Nephron progenitor cell (in vitro differentiated cells): ENCODE measurements around the gene DNAJC24.

Experiments used
- DNase-seq: peaks from one replicate; pipeline ENCODE4 v3.0.0; 2021
- H3K27ac Mint-ChIP-seq: 2 replicates; pipeline ENCODE4 v1.8.0; 2021; ENCODE audit warnings: mild to moderate bottlenecking, moderate library complexity, mixed read lengths
- H3K27me3 Mint-ChIP-seq: 2 replicates; pipeline ENCODE4 v1.8.0; 2021; ENCODE audit warnings: mild to moderate bottlenecking, low read depth, mixed read lengths; ENCODE audit not compliant: poor library complexity
- H3K36me3 Mint-ChIP-seq: 2 replicates; pipeline ENCODE4 v1.8.0; 2021; ENCODE audit warnings: low read depth, mixed read lengths
- H3K4me1 Mint-ChIP-seq: 2 replicates; pipeline ENCODE4 v1.8.0; 2021; ENCODE audit warnings: mixed read lengths
- H3K4me3 Mint-ChIP-seq: 2 replicates; pipeline ENCODE4 v1.8.0; 2021; ENCODE audit warnings: mild to moderate bottlenecking, moderate library complexity, mixed read lengths
- H3K9me3 Mint-ChIP-seq: 2 replicates; pipeline ENCODE4 v1.8.0; 2021; ENCODE audit warnings: mild to moderate bottlenecking, moderate library complexity, mixed read lengths
- TF ChIP-seq, protein P1 (sequence below): fragments of 200-600 bp; sonication (generic); IDR thresholded peaks from 2 replicates; pipeline ENCODE4 v1.5.0; 2021; ENCODE audit warnings: antibody characterized with exemption

The DNAJC24 gene

DNA sequence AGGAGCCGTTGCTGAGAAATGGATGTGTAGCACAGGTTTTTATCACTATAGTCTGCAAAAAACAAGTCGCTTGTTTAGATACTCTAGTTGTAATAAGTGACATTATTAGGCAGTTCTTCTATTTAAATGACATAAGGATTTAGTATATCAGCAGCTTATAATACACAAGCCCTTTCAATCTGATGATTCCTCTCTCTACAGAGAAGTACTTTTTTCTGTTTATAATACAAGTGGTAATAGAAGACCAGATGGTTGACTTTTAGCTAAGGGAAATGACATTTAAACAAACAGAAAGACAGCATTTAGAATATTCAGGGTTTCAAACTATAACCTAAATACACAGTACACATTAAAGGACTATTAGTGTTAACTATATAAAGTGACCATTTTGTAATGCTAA, 79.4 kb downstream of the DNAJC24 start:
- Mint-ChIP-seq H3K27me3 (no peaks in the 10 kb centered on the region), H3K4me3 (no peak overlapping the region), H3K4me1 (peaks cover 4% of the 10 kb centered on the region), H3K36me3 (peaks cover 52% of the 10 kb centered on the region), H3K27ac (no peak overlapping the region), H3K9me3 (no peaks in the 10 kb centered on the region)
- TF ChIP-seq, protein P1, sequence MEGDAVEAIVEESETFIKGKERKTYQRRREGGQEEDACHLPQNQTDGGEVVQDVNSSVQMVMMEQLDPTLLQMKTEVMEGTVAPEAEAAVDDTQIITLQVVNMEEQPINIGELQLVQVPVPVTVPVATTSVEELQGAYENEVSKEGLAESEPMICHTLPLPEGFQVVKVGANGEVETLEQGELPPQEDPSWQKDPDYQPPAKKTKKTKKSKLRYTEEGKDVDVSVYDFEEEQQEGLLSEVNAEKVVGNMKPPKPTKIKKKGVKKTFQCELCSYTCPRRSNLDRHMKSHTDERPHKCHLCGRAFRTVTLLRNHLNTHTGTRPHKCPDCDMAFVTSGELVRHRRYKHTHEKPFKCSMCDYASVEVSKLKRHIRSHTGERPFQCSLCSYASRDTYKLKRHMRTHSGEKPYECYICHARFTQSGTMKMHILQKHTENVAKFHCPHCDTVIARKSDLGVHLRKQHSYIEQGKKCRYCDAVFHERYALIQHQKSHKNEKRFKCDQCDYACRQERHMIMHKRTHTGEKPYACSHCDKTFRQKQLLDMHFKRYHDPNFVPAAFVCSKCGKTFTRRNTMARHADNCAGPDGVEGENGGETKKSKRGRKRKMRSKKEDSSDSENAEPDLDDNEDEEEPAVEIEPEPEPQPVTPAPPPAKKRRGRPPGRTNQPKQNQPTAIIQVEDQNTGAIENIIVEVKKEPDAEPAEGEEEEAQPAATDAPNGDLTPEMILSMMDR = no peak
- DNase-seq = no peak

DNA sequence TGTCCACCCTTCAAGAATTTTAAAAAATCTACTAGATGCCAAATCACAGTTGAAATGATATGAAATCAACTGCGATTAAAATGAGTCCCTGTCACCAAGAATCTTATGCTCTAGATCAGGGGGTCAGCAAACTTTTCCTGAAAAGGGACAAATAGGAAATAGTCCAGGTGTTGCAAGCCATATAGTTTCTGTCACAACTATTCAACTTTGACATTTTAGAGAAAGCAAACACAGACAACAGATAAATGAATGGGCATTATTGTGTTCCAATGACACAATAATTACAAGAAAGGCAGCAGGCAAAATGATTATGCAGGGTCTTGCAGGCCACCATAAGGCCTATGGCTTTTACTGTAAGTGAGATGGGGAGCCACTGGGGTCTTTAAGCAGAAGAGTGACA, 81.2 kb downstream of the DNAJC24 start:
- no peaks in the 10 kb centered on the region for H3K4me1 Mint-ChIP-seq
- H3K9me3 Mint-ChIP-seq = no peaks in the 10 kb centered on the region
- H3K4me3 Mint-ChIP-seq = no peak overlapping the region
- TF ChIP-seq, protein P1 = no peak
- no peaks in the 10 kb centered on the region for H3K27me3 Mint-ChIP-seq
- no peak for DNase-seq
- peaks cover 48% of the 10 kb centered on the region for H3K36me3 Mint-ChIP-seq
- no peak overlapping the region for H3K27ac Mint-ChIP-seq

DNA sequence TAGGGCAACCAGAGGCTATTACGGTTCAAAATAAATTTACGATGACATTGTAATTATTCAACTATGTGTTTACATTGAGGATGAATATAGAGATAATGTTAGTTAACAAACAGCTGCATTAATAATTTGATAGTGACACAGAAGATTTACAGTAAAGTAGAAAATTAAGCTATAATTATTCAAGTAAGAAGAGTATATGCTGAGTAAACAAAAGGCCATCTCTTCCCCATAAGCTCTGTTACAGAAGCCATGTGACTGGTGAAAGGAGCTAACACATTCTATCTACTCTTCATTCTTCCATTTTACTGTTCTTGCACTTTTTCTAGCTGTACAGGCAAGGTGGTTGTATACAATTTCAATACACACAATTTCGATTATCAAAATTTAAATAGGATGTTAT, 85.5 kb downstream of the DNAJC24 start:
- Mint-ChIP-seq H3K27ac (no peak overlapping the region), H3K9me3 (no peaks in the 10 kb centered on the region), H3K4me3 (no peak overlapping the region), H3K36me3 (peaks cover 25% of the 10 kb centered on the region), H3K27me3 (no peaks in the 10 kb centered on the region), H3K4me1 (no peaks in the 10 kb centered on the region)
- DNase-seq = no peak
- TF ChIP-seq, protein P1 = no peak

DNA sequence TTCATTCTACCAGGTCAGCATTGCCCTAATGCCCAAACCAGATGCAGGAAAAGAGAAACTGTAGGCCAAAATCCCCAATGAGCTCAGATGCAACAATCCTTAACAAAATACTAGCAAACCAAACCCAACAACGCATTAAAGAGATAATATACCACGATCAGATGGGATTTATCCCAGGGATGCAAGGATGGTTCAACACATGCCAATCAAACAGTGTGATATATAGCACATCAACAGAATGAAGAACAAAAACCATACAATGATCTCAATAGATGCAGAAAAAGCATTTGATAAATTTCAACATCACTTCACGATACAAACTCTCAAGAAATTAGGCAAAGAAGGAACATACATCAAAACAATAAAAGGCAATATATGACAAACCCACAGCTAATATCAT, 94.8 kb downstream of the DNAJC24 start:
- Mint-ChIP-seq H3K4me1 (no peaks in the 10 kb centered on the region), H3K4me3 (no peak overlapping the region), H3K27me3 (no peaks in the 10 kb centered on the region), H3K27ac (no peak overlapping the region), H3K9me3 (peaks cover 43% of the 10 kb centered on the region), H3K36me3 (peaks cover 71% of the 10 kb centered on the region)
- DNase-seq = no peak
- TF ChIP-seq, protein P1 = no peak

DNA sequence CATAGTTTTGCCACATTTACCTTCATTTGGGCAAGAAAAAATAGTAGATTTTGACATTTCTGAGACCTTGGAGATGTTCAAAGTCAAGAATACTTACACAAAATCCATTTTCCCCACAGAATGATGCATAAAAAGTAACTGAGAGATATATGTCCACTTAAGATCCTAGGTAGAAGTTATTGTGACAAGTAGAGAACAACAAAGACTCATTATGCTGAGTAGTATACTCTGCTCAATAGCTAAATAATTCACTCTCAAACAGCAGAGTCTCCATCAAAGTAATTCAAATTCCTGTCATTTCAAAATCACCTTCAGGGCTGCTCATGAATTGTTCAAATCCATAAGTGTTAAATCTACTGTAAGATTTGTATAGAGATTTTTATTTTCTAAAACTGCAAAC, 104.4 kb downstream of the DNAJC24 start:
- TF ChIP-seq, protein P1 = no peak
- H3K4me1 Mint-ChIP-seq = no peaks in the 10 kb centered on the region
- peaks cover 43% of the 10 kb centered on the region for H3K36me3 Mint-ChIP-seq
- no peak overlapping the region for H3K27ac Mint-ChIP-seq
- no peak overlapping the region for H3K4me3 Mint-ChIP-seq
- H3K27me3 Mint-ChIP-seq = no peaks in the 10 kb centered on the region
- no peaks in the 10 kb centered on the region for H3K9me3 Mint-ChIP-seq
- no peak for DNase-seq

DNA sequence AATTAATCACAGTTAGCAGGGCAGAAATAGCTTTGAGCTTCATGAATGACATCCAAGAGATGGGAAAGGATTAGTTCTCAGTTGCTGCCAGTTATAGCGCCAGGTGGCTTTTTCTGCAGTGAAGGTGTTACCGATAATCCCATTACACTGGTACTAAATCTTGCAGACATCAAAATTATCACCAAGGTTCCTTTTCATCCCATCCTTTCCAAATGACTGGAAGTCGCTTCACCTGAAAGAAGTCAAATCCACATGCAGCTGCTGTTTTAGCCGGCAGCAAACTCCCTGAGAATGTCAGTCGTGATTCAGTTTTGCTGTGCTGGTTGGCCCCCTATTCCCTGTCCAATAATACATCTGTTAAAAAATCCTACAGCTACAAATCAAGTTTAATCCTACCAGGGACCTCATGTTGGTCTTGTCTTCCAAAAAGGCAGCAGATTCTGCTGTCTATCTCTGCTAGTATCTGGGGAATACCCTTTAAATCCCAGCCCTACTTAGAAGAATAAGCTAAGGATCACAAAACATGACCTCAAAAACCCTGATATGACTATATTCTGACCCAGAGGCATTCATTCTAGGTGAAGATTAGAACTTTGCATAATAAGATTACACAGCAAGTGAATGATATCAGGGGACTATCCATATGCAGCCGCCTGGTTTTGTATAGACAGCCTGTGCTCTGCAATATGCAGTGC, 108.0 kb downstream of the DNAJC24 start:
- Mint-ChIP-seq H3K9me3 (no peaks in the 10 kb centered on the region), H3K4me1 (no peaks in the 10 kb centered on the region), H3K27ac (no peak overlapping the region), H3K36me3 (peaks cover 12% of the 10 kb centered on the region), H3K27me3 (no peaks in the 10 kb centered on the region), H3K4me3 (no peak overlapping the region)
- TF ChIP-seq, protein P1 = no peak
- no peak for DNase-seq
